Natural killer cell (primary cell): ENCODE results near the gene SLC6A11. TPM values are rescaled to one million over a fixed set of nuclear protein-coding genes. Genes with fewer than 3 reads are reported as not detected.

Source experiments
- ATAC-seq, 3 donors: fragments of 150-1000 bp in 2 of 3; fragments of 200-7000 bp in 1 of 3; cut with Tn5 transposase; 1 replicate in 1 of 3; 2 replicates in 2 of 3; pipeline ENCODE4 v1.10.0; 2021; ENCODE audit warnings: mild to moderate bottlenecking in 2 of 3, moderate library complexity in 2 of 3
- DNase-seq, 2 donors: peaks; one replicate each; pipeline versions ENCODE4 v3.0.0 to v3.0.0-alpha.2; 2013 to 2021; ENCODE audit warnings: mixed read lengths in 1 of 2
- H3K27ac ChIP-seq: one replicate; pipeline ENCODE4 v1.5.1; 2013; ENCODE audit warnings: mild to moderate bottlenecking, low read length
- H3K27me3 ChIP-seq: one replicate; pipeline ENCODE4 v1.6.1; 2013; ENCODE audit warnings: low read length; ENCODE audit not compliant: control insufficient read depth, insufficient read depth
- H3K36me3 ChIP-seq: one replicate; pipeline ENCODE4 v1.6.1; 2013; ENCODE audit warnings: low read length; ENCODE audit not compliant: control insufficient read depth, insufficient read depth
- H3K4me1 ChIP-seq: one replicate; pipeline ENCODE4 v1.6.1; 2013; ENCODE audit warnings: low read length; ENCODE audit not compliant: control insufficient read depth, insufficient read depth
- H3K4me3 ChIP-seq: one replicate; pipeline ENCODE4 v1.5.1; 2013; ENCODE audit warnings: low read length
- H3K9me3 ChIP-seq: one replicate; pipeline ENCODE4 v1.6.1; 2013; ENCODE audit warnings: low read length; ENCODE audit not compliant: control insufficient read depth, insufficient read depth
- H3K27ac Mint-ChIP-seq, 2 donors: one replicate each; pipeline ENCODE4 v1.8.0; 2022; ENCODE audit warnings: mild to moderate bottlenecking in 2 of 2, mixed read lengths in 2 of 2, moderate library complexity in 1 of 2
- H3K27me3 Mint-ChIP-seq, 2 donors: one replicate each; pipeline ENCODE4 v1.8.0; 2022; ENCODE audit warnings: low read depth in 2 of 2, mixed read lengths in 2 of 2
- H3K36me3 Mint-ChIP-seq: one replicate; pipeline ENCODE4 v1.8.0; 2022; ENCODE audit warnings: mixed read lengths
- H3K4me1 Mint-ChIP-seq, 2 donors: one replicate each; pipeline ENCODE4 v1.8.0; 2022; ENCODE audit warnings: mixed read lengths in 2 of 2
- H3K4me3 Mint-ChIP-seq: one replicate; pipeline ENCODE4 v1.8.0; 2022; ENCODE audit warnings: mild to moderate bottlenecking, moderate library complexity, mixed read lengths
- H3K9me3 Mint-ChIP-seq, 2 donors: one replicate each; pipeline ENCODE4 v1.8.0; 2022; ENCODE audit warnings: mixed read lengths in 2 of 2
- WGBS: methylation state at CpG from one replicate; pipeline ENCODE4 v1.1.7; 2013; ENCODE audit warnings: missing lambda C conversion rate; ENCODE audit not compliant: insufficient coverage; 5-methylcytosine and 5-hydroxymethylcytosine counted together
- intact Hi-C: fragments of 100-400 bp; cut with micrococcal nuclease; formaldehyde crosslinking; loops from one replicate; pipeline ENCODE4 v1.14.2; 2022
- total RNA-seq, 4 donors: library from RNA; stranded (reverse); fragments of 120-200 nt in 1 of 4; gene quantifications; one replicate each; pipeline versions ENCODE4 v1.2.3 to v1.2.4, GENCODE V29; 2013 to 2022
- TF ChIP-seq, protein P1 (sequence below): fragments of 200-600 bp; IDR thresholded peaks from one replicate; pipeline ENCODE4 v1.8.0; 2022; ENCODE audit warnings: antibody characterized with exemption

SLC6A11 gene
- total RNA-seq, 3 donors from 2014 or later (not counting 1 experiment from before 2014, with no cell fraction given), result not detected

DNA sequence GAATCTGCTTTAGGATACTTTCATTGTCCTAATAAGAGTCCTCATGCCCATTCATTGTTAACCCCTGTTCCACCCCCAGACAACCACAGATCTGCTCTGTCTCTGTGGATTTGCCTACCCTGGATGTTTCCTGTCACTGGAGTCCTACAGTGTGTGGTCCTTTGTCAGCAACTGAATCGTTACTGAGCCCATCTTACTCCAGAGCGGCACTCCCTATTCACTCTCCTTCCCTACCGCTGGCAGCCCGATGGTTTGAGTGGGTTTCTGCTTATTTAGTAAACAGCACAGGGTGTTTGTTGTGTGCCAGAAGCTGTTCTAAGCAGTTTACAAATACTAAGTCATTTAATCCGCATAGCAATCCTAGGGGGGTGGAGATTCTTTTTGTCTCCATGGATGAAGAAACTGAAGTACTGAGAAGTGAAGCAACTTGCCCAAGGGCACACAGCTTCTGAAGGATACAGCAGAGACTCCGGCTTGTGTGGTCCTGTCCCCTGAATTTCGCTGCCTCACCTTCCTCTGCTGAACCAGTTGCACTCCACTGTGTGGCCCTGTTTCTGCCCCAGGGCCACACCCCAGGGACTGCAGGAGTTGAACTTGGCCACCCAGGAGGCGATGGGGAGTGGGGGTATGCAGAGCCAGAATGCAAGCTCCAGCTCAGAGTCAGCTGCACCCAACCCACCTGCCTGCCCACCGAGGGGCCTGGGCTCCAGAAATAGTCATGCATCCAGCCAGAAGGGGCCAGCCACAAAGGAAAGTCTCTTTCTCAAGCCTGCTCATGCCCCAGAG, 120.0 kb downstream of the SLC6A11 start:
- peaks cover 2 to 9% of the 10 kb centered on the region in 2 donors for H3K27me3 Mint-ChIP-seq
- Histone ChIP-seq H3K9me3 (no peaks in the 10 kb centered on the region), H3K27me3 (no peaks in the 10 kb centered on the region), H3K36me3 (no peaks in the 10 kb centered on the region), H3K27ac (no peak overlapping the region), H3K4me3 (no peak overlapping the region), H3K4me1 (no peaks in the 10 kb centered on the region)
- intact Hi-C loops, result no loop called here
- no peaks in the 10 kb centered on the region for H3K9me3 Mint-ChIP-seq
- H3K27ac Mint-ChIP-seq, result no peak overlapping the region
- no peak overlapping the region for H3K4me3 Mint-ChIP-seq
- DNase-seq (no peak), ATAC-seq (no peak)
- H3K4me1 Mint-ChIP-seq, result no peaks in the 10 kb centered on the region
- no peaks in the 10 kb centered on the region for H3K36me3 Mint-ChIP-seq
- TF ChIP-seq, protein P1, sequence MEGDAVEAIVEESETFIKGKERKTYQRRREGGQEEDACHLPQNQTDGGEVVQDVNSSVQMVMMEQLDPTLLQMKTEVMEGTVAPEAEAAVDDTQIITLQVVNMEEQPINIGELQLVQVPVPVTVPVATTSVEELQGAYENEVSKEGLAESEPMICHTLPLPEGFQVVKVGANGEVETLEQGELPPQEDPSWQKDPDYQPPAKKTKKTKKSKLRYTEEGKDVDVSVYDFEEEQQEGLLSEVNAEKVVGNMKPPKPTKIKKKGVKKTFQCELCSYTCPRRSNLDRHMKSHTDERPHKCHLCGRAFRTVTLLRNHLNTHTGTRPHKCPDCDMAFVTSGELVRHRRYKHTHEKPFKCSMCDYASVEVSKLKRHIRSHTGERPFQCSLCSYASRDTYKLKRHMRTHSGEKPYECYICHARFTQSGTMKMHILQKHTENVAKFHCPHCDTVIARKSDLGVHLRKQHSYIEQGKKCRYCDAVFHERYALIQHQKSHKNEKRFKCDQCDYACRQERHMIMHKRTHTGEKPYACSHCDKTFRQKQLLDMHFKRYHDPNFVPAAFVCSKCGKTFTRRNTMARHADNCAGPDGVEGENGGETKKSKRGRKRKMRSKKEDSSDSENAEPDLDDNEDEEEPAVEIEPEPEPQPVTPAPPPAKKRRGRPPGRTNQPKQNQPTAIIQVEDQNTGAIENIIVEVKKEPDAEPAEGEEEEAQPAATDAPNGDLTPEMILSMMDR, result no peak
- WGBS, result 82% methylated on average over 5 of the region's 9 CpGs

DNA sequence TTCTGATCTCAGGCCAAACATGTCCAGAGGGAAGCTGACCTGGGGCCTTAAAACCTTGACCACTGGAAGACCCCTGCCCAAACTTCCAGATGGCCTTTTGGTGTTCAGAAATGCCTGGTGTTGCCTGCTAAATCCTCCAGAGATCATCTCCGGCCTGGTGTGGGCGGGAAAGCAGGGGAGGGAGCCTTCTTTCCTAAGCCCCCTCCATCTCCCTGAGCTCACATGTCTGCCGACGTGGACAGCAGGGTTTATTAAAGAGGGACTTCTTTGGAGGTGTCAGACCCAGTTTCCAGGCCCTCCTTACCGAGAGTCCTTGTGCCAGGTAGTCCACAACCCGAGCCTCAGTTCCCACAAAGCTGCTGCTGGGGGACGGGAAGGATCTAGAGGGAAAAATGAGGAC, 120.7 kb downstream of the SLC6A11 start:
- TF ChIP-seq, protein P1, result no peak
- H3K4me3 Mint-ChIP-seq, result no peak overlapping the region
- no peaks in the 10 kb centered on the region for H3K36me3 Mint-ChIP-seq
- no peaks in the 10 kb centered on the region for H3K27me3 ChIP-seq
- no peak for DNase-seq
- no peaks in the 10 kb centered on the region for H3K4me1 ChIP-seq
- no peak overlapping the region for H3K27ac Mint-ChIP-seq
- intact Hi-C loops, result no loop called here
- H3K4me1 Mint-ChIP-seq, result no peaks in the 10 kb centered on the region
- H3K36me3 ChIP-seq, result no peaks in the 10 kb centered on the region
- 77% methylated on average over 7 of the region's 7 CpGs for WGBS
- no peak overlapping the region for H3K4me3 ChIP-seq
- H3K9me3 ChIP-seq, result no peaks in the 10 kb centered on the region
- no peak overlapping the region for H3K27ac ChIP-seq
- no peak for ATAC-seq
- no peaks in the 10 kb centered on the region for H3K9me3 Mint-ChIP-seq
- peaks cover 2 to 9% of the 10 kb centered on the region in 2 donors for H3K27me3 Mint-ChIP-seq

DNA sequence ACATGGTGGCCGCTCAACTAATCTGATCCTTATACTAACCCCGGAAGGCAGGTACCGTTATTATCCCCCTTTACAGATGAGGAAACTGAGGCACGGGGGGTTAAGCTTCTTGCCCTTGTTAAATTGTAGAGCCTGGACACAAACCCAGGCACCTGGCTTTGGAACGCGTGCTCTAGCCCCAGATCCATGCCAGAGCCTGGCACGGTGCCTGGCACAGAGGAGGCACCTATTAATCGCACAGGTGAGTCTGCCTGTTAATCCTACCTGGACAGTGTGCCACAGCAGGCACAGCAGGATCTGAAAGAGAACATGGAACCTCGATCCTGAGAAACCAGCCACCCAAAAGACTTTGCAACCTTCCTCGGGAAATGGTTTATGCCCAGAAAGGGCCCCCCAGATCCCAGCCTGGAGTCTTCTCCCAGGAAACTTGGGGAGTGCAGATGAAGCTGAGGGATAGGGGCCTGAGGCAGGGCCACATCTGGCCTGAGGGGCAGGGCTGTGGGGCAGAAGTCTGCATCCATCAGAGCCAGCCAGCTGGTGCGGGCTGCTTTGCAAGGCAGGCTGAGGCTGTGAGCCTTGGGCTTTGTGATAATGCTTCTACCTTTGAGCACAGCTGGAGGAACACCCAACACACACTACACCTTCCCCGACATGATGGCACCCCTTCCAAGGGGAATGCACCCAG, 121.3 kb downstream of the SLC6A11 start:
- no peak for DNase-seq
- ATAC-seq, result no peak
- TF ChIP-seq, protein P1, result no peak
- Mint-ChIP-seq H3K9me3 (no peaks in the 10 kb centered on the region), H3K4me3 (no peak overlapping the region), H3K36me3 (no peaks in the 10 kb centered on the region), H3K27ac (no peak overlapping the region), H3K4me1 (no peaks in the 10 kb centered on the region), H3K27me3 (peaks cover 2 to 4% of the 10 kb centered on the region in 2 donors)
- intact Hi-C loops, result no loop called here
- H3K27me3 ChIP-seq, result no peaks in the 10 kb centered on the region
- no peaks in the 10 kb centered on the region for H3K36me3 ChIP-seq
- no peaks in the 10 kb centered on the region for H3K4me1 ChIP-seq
- no peak overlapping the region for H3K4me3 ChIP-seq
- 86% methylated on average over 12 of the region's 12 CpGs for WGBS
- no peak overlapping the region for H3K27ac ChIP-seq
- no peaks in the 10 kb centered on the region for H3K9me3 ChIP-seq
